ENCODE measurements around the gene CFAP45.

GRCh38 chr1:159880430-159880829, 19.5 kb downstream of the CFAP45 start:
- TF ChIP-seq EP300 (IDR thresholded peaks at IDR 0.05; ENCODE audit: borderline replicate concordance in 1 of 2, low read depth in 1 of 2, low read length in 1 of 2) (no peak), CTCF (IDR thresholded peaks at IDR 0.05) (no peak), MAX (IDR thresholded peaks at IDR 0.05; ENCODE audit: low read depth) (no peak), TAF1 (IDR thresholded peaks at IDR 0.05; ENCODE audit: borderline replicate concordance, low read depth, low read length) (no peak), YY1 (IDR thresholded peaks at IDR 0.05; ENCODE audit: low read depth) (no peak), CHD2 (IDR thresholded peaks at IDR 0.05; ENCODE audit: low read length, partially characterized antibody) (no peak), REST (IDR thresholded peaks at IDR 0.05; ENCODE audit: low read depth, low read length) (no peak)

Measured in SK-N-SH (cell line).